ENCODE results near the gene MEX3D.

The MEX3D gene

DNA sequence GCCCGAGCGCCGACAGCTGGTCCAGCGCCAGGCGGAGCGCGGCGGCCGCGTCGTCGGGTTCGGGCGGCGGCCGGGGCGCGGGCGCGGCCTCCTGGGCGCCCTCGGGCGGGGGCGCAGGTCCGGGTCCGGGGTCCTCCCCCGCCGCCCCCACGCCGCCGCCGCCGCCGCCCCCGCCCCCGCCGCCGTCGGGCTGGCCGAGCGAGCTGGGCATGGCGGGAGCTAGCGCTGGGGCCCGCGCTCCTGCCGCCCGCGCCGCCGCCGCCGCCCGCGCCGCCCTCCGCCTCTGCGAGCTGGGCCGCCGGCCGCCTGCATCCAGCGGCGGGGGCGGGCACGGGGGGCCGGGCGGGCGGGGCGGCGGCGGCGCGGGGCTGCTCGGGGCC lies 287 bp downstream of the MEX3D start:
- DNase-seq (ENCODE audit: extremely low spot score): no peak
- CTCF ChIA-PET: interaction anchor here (1.4 kb wide), 1 partner anchor 22 kb away, joined by 3 read pairs; no protein-coding TSS in a partner anchor
- TF ChIP-seq, protein P1, sequence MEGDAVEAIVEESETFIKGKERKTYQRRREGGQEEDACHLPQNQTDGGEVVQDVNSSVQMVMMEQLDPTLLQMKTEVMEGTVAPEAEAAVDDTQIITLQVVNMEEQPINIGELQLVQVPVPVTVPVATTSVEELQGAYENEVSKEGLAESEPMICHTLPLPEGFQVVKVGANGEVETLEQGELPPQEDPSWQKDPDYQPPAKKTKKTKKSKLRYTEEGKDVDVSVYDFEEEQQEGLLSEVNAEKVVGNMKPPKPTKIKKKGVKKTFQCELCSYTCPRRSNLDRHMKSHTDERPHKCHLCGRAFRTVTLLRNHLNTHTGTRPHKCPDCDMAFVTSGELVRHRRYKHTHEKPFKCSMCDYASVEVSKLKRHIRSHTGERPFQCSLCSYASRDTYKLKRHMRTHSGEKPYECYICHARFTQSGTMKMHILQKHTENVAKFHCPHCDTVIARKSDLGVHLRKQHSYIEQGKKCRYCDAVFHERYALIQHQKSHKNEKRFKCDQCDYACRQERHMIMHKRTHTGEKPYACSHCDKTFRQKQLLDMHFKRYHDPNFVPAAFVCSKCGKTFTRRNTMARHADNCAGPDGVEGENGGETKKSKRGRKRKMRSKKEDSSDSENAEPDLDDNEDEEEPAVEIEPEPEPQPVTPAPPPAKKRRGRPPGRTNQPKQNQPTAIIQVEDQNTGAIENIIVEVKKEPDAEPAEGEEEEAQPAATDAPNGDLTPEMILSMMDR (IDR thresholded peaks at IDR 0.05; ENCODE audit: control extremely low read depth, extremely low read depth, low read depth, missing control alignments): no peak
- POLR2A ChIA-PET: no interaction called here

DNA sequence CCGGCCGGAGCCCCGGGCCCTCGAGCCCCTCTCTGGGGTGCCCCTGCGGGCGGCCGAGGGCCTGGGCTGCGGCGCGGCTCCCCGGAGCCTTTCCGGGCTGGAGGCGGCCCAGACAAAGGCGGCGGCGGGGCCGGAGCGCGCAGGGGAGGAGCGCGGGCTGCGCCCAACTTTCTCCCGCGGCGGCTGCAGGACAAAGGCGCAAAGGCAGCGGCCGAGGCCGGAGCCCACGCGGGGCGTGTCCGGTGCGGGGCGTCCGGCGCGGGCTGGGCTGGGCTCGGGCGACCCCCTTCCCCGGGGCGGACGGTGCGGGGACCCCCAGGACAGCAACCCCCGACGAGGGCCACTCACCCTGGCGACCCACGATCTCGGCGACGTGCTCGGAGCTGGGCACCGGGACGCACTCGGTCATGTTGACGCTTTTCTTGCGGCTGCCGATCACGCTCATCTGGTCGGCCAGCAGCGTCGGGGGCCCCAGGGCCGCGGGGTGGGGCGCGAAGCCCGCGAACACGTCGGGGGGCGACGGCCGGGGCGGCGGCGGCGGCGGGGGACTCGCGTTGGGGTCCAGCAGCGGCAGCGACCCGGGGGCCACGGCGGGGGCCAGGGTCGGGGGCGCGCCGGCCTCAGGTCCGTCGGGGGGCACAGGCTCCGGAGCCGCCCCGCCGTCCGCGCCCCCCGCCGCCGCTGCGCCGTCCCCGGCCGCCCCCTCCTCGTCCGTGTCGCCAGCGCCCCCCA lies 843 bp downstream of the MEX3D start:
- DNase-seq (ENCODE audit: extremely low spot score): no peak
- TF ChIP-seq, protein P1 (IDR thresholded peaks at IDR 0.05; ENCODE audit: control extremely low read depth, extremely low read depth, low read depth, missing control alignments): no peak
- ChIA-PET CTCF (interaction anchor here (1.4 kb wide), 1 partner anchor 21 kb away, joined by 3 read pairs; no protein-coding TSS in a partner anchor), POLR2A (no interaction called here)

DNA sequence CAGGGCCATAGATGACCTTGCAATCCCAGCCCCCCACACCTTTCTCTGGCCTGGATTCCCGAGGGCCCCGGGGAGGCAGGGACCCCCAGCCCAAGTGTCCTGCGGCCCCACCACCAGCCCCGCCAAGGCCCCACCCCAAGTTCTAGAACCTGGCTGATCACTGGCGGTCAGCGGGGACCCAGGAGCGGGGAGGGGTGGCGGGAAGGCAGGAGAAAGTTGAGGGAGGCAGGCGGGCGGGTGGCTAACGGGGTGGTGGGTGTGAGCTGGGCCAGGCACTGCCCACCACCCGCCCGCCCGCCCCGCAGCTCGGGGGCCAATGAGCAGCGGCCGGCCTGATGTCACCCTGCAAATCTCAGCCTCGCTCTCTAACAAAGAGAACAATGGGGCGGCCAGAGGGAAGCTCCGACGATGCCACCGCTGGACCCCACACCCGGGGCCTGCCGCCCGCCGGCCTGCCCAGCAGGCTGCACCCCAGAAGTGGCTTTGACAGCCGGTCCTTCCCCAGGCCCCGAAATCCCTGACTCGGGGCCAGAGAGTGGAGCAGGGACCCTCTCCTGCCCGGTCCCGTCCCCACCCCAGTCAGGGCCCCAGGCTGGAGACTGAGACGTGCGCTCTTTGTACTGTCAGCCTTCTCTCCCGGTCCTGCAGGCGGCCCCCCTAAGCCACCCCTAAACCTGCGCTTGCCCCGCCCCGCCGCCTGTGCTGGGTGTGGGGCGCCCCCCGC lies 1.6 kb downstream of the MEX3D start:
- no peak for DNase-seq (ENCODE audit: extremely low spot score)
- TF ChIP-seq, protein P1 (IDR thresholded peaks at IDR 0.05; ENCODE audit: control extremely low read depth, extremely low read depth, low read depth, missing control alignments): no peak
- ChIA-PET CTCF (interaction anchor here (1.4 kb wide), 1 partner anchor 20 kb away, joined by 3 read pairs; no protein-coding TSS in a partner anchor), POLR2A (no interaction called here)

DNA sequence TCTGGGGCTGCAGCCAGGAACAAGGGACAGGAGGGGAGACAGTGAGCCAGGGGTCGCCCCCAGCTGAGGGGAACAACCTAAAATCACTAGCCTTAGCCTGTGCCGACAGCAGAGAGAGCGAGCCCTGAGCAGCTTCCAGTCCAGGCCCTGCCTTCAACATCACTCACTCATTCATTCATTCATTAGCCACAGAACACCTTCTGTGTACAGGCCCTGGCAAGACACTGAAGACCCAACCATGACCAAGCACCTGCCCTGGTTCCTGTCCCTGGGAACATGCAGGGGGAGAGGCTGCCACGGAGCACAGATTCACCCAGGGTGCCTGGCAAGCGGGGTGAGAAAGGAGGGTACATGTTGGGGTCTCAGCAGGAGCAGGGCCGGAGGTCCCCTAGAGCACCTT lies 4.9 kb downstream of the MEX3D start:
- ChIA-PET POLR2A (no interaction called here), CTCF (interaction anchor here (1.5 kb wide), 1 partner anchor 18 kb away, joined by 3 read pairs; no protein-coding TSS in a partner anchor)
- no peak for DNase-seq (ENCODE audit: extremely low spot score)
- TF ChIP-seq, protein P1 (IDR thresholded peaks at IDR 0.05; ENCODE audit: control extremely low read depth, extremely low read depth, low read depth, missing control alignments): no peak

DNA sequence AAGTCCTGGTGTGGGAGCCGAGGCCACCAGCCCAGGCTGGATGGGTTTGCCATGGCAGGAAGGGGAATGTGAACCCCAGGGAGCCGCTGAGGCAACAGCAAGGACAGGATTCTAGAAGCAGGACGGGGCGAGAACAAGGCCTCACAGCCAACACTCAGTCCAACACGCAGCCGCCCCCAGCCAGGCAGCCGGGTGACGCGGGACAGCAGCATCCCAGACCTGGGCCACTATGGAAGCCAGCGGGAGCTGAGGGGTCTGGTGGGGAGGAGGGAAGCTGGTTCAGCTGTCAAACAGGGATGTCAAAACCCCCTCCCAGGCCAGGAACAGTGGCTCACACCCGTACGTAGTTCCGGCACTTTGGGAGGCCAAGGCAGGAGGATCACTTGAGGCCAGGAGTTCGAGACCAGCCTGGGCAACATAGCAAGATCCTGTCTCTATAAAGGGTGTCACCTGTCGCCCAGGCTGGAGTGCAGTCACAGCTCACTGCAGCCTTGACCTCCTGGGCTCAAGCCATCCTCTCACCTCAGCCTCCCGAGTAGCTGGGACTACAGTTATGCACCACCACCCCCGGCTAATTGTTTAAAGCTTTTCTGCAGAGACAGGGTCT lies 6.8 kb downstream of the MEX3D start:
- CTCF ChIA-PET: interaction anchor here (3.2 kb wide), 1 partner anchor 15 kb away, joined by 16 read pairs; no protein-coding TSS in a partner anchor
- POLR2A ChIA-PET: no interaction called here
- TF ChIP-seq, protein P1 (IDR thresholded peaks at IDR 0.05; ENCODE audit: control extremely low read depth, extremely low read depth, low read depth, missing control alignments): no peak
- no peak for DNase-seq (ENCODE audit: extremely low spot score)

DNA sequence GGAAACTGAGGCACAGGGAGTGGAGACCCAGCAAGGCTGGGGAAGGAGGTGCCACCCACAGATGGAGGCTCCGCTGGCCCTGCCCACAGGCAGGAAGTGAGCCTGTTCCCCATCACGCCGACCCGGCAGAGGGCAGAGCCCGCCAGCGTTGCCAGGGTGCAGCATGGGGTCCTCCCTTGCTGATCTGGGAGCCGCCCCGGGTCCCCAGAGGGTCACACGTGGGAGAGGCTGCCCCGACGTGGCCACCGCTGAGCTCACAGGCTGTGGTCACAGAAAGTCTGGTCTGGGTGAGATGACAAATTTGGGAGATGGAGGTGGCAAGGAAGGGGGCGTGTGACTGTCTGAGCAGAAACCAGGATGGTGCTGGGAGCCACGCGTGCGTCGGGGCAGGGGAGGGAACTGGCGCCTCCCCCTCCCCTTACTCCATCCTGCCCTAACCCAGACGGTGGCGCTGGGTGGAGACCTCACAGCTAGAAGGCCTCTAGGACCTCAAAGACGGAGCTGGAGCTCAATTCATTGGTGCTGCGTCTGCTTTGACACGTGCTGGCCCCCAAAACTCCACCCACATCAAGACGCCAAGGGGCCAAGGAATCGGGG lies 7.7 kb downstream of the MEX3D start:
- ChIA-PET POLR2A (no interaction called here), CTCF (interaction anchor here (3.2 kb wide), 1 partner anchor 14 kb away, joined by 16 read pairs; no protein-coding TSS in a partner anchor)
- DNase-seq (ENCODE audit: extremely low spot score): no peak
- TF ChIP-seq, protein P1 (IDR thresholded peaks at IDR 0.05; ENCODE audit: control extremely low read depth, extremely low read depth, low read depth, missing control alignments): no peak

Measured in GM10248 (cell line).